Ishikawa (cell line): ENCODE data around the gene GALNT14.

Source experiments
- CEBPB ChIP-seq: IDR thresholded peaks from 2 replicates; pipeline ENCODE4 v1.6.1; 2012
- CREB1 ChIP-seq: IDR thresholded peaks from 2 replicates; pipeline ENCODE4 v1.6.1; 2012; ENCODE audit warnings: low read depth
- EGR1 ChIP-seq: IDR thresholded peaks from 2 replicates; pipeline ENCODE4 v1.6.1; 2012
- EP300 ChIP-seq: IDR thresholded peaks from 2 replicates; pipeline ENCODE4 v1.6.1; 2012; ENCODE audit warnings: borderline replicate concordance
- FOXM1 ChIP-seq: IDR thresholded peaks from 2 replicates; pipeline ENCODE4 v1.6.1; 2012; ENCODE audit warnings: low read depth, borderline replicate concordance
- MAX ChIP-seq: IDR thresholded peaks from 2 replicates; pipeline ENCODE4 v1.6.1; 2012
- NFIC ChIP-seq: IDR thresholded peaks from 2 replicates; pipeline ENCODE4 v1.6.1; 2012
- RAD21 ChIP-seq: IDR thresholded peaks from 2 replicates; pipeline ENCODE4 v1.6.1; 2012; ENCODE audit warnings: low read depth
- REST ChIP-seq: IDR thresholded peaks from 2 replicates; pipeline ENCODE4 v1.6.1; 2012; ENCODE audit warnings: low read depth, mild to moderate bottlenecking
- TAF1 ChIP-seq: IDR thresholded peaks from 2 replicates; pipeline ENCODE4 v1.6.1; 2012; ENCODE audit warnings: low read depth, mild to moderate bottlenecking
- TCF12 ChIP-seq: IDR thresholded peaks from 2 replicates; pipeline ENCODE4 v1.6.1; 2012; ENCODE audit warnings: low read depth
- TEAD4 ChIP-seq: IDR thresholded peaks from 2 replicates; pipeline ENCODE4 v1.6.1; 2012
- USF1 ChIP-seq: IDR thresholded peaks from 2 replicates; pipeline ENCODE4 v1.6.1; 2012
- YY1 ChIP-seq: IDR thresholded peaks from 2 replicates; pipeline ENCODE4 v1.6.1; 2012; ENCODE audit warnings: low read depth
- ZBTB7A ChIP-seq: IDR thresholded peaks from 2 replicates; pipeline ENCODE4 v1.6.1; 2012; ENCODE audit warnings: low read depth

Gene GALNT14

GRCh38 chr2:31112544-31112943 is 25.7 kb downstream of the GALNT14 start:
- TF ChIP-seq REST (no peak), TCF12 (no peak), EGR1 (no peak), RAD21 (no peak), CEBPB (no peak), CREB1 (no peak), FOXM1 (no peak), TAF1 (no peak), TEAD4 (no peak), MAX (no peak), ZBTB7A (no peak), NFIC (no peak), EP300 (no peak)

- TF ChIP-seq TAF1: no peak
- no peak for TF ChIP-seq RAD21
These were observed 27.2 kb downstream of the GALNT14 start for GRCh38 chr2:31110998-31111397.

GRCh38 chr2:31110431-31110830 is 27.8 kb downstream of the GALNT14 start:
- TF ChIP-seq USF1: no peak
- no peak for TF ChIP-seq TEAD4
- TF ChIP-seq RAD21: no peak
- no peak for TF ChIP-seq ZBTB7A
- no peak for TF ChIP-seq EGR1
- no peak for TF ChIP-seq MAX
- no peak for TF ChIP-seq TCF12
- no peak for TF ChIP-seq CREB1

GRCh38 chr2:31109633-31110192 is 28.5 kb downstream of the GALNT14 start:
- TF ChIP-seq CEBPB: no peak
- no peak for TF ChIP-seq EP300
- no peak for TF ChIP-seq YY1
- no peak for TF ChIP-seq ZBTB7A
- no peak for TF ChIP-seq FOXM1
- no peak for TF ChIP-seq TEAD4
- no peak for TF ChIP-seq MAX

- TF ChIP-seq NFIC: no peak
- no peak for TF ChIP-seq USF1
- no peak for TF ChIP-seq TCF12
- TF ChIP-seq CREB1: no peak
- TF ChIP-seq FOXM1: no peak
- TF ChIP-seq ZBTB7A: no peak
- TF ChIP-seq RAD21: no peak
- TF ChIP-seq REST: no peak
- TF ChIP-seq CEBPB: no peak
- TF ChIP-seq MAX: no peak
- TF ChIP-seq EGR1: no peak
- no peak for TF ChIP-seq TAF1
- TF ChIP-seq EP300: no peak
- no peak for TF ChIP-seq TEAD4
- no peak for TF ChIP-seq YY1
These were observed 29.5 kb downstream of the GALNT14 start for GRCh38 chr2:31108561-31109286.
